Endometrium (tissue), 2 donors: ENCODE measurements around the gene MAN1C1.
"Not testable (repeated sequence)": the region's sequence is repeated elsewhere in the genome, so short reads cannot be mapped to it uniquely, and the experiment has no call there.

Experiments
- FAIRE-seq: peaks from 2 replicates; lab custom pipeline; 2012; peaks lifted over from hg19 to GRCh38; lab: Jason Lieb, UNC
- donor health status: control.
- donor health status: control.

Gene MAN1C1

DNA sequence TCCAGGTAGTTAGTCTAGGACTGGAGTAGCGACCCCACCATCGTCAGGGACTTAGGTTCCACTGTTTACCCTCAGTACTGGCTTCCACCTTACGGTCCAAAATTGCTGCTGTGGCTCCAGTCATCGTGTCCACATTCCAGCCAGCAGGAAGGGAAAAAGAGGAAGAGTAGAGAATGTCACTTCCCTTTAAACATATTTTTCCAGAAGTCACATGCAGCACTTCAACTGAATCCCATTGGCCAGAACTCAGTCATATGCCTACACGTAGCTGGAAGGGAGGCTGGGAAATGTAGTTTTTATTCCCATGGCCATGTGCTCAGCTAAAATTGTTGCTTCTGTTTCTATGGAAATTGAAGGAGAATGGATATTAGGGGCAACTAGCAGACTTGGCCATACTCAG is 99.3 kb downstream of the MAN1C1 start:
- FAIRE-seq = no peak

DNA sequence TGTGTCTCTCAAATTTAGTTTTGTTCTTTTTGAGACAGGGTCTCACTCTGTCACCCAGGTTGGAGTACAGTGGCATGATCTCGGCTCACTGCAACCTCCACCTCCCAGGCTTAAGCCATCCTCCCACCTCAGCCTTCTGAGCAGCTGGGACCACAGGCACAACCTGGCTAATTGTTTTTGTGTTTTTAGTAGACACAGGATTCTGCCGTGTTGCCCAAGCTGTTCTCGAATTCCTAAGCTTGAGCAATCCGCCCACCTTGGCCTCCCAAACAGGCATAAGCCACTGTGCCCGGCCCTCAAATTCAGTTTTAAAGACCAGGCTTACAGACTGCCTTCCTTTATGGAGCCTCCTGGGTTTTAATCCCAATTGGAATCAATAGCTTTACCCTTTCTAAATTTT is 99.7 kb downstream of the MAN1C1 start:
- FAIRE-seq = no peak

DNA sequence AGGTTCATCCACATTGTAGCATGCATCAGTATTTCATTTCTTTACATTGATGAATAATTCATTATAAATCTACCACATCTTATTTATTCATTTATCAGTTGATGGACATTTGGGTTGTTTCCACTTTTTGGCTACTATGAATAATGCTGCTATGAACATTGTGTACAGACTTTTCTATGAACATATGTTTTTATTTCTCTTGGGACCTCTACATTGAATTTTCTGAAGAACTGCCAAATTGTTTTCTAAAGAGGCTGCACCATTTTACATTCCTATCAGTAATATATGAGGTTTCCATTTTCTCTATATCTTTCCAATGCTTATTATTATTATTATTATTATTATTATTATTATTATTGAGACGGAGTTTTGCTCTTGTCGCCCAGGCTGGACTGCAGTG is 102.1 kb downstream of the MAN1C1 start:
- no peak for FAIRE-seq

DNA sequence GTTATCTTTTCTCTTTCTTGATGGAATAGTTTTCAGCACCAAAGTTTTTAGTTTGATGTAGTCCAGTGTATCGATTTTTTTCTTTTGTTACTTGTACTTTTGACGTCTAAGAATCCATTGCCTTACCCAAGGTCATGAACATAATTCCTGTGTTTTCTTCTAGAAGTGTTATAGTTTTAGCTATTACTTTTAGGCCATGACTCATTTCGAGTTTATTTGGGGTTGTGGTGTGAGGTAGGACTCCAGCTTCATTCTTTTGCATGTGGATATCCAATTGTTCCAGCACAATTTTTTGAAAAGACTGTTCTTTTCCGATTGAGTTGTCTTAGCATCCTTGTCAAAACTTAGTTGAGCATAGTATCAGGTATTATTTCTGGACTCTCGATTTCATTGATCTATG is 104.0 kb downstream of the MAN1C1 start:
- no peak for FAIRE-seq

DNA sequence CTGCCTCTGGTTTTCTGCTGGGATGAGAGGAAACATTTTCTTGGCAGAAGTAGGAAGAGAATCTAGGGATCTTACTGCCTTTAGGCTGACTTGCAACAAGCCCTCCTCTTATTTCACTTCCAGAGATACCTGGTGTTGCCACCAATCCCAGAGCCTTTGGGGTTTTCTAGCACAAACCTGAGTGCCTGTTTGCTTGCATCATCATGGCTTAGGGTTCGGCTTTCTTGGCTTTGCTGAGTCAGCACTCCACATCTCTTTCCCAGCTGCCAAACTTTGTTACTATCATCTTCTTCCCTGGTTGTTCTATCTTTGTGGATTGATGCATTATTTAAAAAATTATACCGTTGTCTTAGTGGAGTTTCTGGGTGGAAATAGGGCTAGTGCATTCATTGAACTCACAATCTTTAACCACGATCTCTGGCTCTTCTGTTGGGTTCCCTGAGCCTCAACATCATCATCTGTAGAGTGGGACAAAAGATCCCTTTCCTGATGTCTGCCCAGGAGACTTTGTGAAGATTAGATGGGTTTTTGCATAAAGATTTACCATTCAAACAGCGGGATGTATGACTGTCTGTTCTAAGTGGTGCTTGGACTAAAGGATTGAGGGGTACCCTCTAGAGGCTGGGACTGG is 106.8 kb downstream of the MAN1C1 start:
- no peak for FAIRE-seq

DNA sequence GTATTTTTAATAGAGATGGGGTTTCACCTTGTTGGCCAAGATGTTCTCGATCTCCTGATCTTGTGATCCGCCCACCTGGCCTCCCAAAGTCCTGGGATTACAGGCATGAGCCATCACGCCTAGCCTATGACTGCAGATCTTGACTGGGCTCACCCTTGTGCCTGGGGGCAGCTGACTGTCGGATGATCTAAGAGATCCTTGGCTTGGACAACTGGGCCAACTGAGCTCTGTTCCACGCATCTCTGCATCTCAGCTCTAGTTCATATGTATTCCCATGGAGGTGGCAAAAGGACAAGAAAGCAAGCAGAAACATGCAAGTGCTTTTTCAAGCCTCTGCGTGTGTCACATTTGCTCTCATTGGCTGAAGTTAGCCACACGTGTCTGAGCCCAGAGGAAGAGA is 107.6 kb downstream of the MAN1C1 start:
- no peak for FAIRE-seq

DNA sequence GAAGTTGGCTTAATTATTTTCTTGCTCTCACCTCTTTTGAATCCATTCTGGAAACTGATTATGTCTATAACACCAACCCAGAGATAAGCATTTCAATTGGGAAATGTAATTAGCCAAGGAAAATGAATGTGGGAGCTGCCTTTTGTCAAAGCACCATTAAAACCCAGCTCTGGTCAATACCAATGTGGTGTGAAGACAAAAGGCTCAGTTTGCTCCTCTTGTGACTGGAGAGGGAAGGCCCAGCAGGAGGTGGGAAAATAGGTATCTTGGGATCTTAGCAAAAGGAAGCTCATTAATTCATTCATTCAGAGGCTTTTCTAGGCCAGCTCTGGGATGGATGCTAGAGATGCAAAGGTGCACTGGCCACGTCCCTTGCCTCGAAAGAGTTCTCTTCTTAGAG is 108.4 kb downstream of the MAN1C1 start:
- FAIRE-seq = no peak

DNA sequence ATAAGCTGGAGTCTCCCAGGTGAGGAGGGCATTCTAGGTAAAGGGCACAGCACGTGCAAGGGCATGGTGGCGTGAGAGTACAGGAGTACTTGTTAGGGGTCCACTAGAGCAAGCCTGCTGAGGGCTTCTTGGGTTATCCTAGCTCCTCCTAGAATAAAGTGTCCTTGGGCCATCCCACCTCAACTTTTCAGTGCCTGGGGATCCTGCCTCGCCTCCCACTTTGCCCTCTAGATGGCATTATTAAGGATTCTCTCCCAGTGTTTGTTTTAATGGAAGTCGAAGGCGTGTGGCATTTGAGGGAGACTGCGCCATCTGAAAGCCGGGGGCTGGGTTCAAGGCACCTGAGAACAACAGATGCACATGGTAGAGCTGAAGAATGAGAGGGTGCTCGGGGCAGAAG is 108.9 kb downstream of the MAN1C1 start:
- no peak for FAIRE-seq

DNA sequence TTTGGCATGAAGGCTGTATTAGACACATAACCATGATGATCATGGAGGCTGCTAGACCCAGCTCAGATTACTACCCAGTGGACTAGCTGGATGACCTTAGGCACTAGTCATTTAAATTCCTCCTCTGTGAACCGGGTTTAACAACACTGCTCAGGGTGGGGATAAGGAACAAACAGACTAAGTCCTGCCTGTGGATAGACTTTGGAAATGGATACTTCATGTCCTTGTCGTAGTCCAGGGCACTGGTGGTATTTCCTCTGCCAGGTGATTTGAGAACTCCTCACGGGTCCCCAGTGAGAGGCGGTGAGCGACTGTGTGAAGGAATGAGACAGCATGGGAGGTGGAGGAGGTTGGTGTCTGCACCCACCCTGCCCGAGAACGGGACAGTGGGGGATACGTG is 110.5 kb downstream of the MAN1C1 start:
- no peak for FAIRE-seq

DNA sequence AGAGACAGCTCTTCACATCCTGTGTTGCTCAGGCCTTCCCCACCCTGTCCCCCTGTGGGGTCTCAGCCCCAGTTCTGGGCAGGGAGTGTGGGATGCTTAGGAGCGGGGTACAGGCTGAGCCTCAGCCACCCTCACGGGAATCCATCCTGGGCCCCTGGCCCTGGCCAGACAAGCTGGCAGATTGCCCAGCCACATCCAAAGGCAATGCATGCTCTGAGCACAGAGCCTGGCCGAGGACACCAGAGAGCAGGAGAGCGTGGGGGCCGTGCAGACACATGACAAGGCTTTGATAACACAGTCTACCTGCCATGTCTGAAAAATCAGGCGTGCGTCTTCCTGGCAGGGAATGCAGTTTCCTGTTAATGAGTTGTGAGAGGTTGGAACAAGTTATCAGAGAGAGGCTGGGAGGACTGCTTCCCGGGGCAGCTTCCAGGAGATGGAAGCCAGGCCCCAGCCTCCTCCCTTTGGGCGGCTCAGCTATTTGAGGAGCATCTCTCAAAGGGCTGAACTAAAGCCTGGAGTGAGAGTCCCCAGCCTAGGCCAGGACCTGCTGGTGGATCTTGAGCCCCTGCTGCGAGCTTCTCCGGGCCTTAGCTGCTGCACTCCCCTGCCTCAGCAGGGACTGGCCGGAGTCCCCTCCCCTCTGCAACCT is 111.2 kb downstream of the MAN1C1 start:
- FAIRE-seq = no peak

DNA sequence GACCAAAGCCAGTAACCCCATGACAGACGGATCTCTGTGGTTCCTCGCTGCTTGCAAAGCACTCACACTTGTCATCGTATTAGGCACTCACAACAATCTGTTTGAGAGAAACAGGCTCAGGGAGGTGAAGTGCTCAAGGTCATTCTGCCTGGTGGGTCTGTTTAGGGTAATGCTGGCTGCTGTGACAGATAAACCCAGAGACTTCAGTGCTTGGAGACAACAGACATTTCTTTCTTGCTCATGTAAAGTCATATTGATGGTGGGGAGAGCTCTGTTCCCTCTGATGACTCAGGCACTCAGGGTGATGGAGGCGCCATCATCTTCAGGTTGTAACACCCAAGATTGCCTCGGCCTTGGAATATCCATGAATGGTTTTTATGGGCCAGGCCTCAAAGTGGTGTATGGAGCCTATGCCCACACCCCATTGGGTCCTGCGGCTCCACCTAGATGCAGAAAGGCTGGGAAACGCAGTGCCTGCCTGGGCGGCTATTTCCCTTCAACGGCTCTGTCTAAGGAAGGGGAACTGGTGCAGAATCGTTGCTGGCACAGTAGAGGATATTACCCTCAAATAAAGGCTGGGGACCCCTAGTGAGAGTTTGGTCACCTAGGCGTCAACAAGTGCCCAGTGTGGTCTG is 111.8 kb downstream of the MAN1C1 start:
- FAIRE-seq = no peak

DNA sequence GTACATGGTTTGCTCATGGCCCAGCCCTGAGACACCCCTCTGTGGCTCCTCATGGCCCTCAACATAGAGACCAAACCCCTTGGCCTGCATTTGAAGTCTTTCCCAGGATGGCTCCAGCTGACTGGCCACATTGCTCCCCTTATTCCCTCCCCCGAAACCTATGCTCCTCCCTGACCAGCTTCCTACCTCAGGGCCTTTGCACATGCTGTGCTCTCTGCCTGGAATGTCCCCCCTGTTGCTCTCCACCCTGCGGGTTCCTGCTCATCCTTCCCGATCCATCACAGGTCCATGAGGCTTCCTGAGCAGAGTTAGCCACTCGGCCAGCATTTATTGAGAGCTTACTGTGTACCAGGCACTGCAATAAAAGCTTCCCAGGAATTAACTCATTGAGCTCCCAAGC is 112.5 kb downstream of the MAN1C1 start:
- FAIRE-seq = no peak

DNA sequence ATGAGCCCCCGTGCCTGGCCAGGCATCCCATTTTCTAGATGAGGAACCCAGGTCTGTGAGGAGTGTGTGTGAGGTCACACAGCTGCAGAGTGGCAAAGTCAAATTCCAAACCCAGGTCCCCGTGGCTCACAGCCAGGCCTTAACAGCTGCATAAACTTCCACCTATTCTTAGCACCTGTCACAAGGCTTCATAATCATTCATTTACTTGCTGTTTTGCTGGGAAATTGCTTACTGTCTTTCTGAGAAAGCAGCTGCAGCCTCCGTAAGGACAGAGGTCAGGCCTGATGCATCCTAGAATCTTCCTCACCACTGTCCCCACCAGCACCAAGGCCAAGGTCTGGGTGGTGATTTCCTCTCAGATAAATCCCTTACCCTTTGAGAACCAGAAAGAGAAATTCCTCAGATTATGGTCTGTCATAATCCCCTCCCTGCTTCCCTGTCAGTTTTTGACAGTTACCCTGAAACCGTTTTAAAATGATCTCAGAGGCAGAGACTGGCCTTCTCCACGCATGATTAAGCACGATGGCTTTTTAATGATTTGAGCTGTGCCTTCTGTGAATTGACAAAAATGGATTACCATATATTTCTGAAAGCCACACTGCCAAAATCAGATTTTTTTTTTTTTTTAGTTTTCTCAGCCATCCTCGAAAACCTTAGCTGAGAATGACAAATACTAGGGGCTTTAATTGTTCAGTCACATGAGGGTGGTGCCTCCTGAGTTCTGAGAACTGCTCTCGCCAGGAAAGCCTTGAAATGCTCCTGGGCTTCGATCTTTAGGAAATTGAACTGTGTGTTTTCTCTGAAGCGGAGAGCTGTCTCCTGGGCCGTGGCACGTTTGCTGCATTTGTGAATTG is 113.4 kb downstream of the MAN1C1 start:
- no peak for FAIRE-seq

DNA sequence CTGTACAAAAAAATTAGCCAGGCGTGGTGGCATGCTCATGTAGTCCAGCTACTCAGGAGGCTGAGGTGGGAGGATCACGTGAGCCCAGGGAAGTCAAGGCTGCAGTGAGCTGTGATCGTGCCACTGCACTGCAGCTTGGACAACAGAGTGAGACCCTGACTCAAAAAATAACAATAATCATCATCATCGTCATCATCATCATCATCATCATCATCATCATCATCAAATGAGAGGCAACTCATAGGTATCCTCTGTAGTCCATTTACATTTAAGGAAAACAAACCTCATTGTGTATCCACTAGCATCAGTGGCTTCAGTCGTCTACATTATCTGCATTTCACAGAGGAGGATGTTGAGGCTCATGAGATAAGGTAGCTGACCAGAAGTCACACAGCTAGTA is 114.6 kb downstream of the MAN1C1 start:
- no peak for FAIRE-seq

DNA sequence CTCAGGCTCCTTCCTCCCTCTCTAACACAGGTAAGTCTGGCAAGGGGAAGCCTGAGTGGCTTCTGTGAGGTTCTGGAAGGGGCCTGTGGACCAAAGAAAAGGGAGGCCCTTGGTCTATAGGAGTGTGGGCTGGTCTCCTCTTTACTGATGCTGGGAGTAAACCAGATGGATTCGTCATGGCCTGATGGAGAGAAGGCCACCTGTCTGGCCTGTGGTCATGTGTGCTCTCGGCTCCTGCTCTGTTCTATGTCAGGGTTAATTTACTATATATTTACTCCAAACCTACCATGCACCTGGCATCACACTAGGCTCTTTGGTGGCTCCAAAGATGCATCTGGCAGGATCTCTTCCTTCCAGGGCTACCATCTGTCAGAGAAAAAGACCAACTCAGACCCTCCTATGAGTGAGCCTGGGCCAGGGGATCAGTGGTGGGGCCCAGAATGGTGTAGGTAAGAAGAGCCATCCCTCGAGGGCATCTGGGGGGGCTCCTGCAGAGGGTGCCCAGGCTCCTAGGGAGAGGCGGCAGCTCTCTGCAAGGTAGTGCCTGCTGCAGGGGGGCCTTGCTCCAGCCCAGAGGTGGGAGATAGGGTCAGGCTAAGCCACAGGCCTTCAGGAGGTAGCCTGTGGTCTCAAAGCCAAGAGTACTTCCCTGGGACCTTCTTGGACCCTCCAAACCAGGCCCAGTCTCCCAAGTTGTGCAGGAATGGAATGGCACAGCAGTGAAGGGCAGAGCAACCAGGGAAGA is 115.2 kb downstream of the MAN1C1 start:
- FAIRE-seq = no peak

DNA sequence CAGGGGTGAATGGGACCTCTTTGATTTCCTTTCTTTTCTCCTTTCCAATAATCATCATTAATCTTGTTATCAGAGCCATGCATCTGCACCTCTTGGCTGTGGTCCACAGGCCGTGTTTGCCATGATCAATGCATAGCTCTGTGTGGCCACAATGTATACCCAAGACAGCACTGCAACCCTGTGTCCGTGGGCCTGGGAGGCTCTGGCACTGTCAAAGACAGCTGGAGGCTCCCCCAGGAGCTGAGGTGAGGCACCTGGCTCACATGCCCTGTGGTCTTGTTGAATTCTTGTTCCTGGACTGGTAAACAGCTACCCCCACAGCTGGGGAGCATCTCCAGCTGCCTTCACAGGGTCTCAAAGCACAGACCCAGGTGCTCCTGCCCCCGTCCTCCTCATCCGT is 116.2 kb downstream of the MAN1C1 start:
- no peak for FAIRE-seq

DNA sequence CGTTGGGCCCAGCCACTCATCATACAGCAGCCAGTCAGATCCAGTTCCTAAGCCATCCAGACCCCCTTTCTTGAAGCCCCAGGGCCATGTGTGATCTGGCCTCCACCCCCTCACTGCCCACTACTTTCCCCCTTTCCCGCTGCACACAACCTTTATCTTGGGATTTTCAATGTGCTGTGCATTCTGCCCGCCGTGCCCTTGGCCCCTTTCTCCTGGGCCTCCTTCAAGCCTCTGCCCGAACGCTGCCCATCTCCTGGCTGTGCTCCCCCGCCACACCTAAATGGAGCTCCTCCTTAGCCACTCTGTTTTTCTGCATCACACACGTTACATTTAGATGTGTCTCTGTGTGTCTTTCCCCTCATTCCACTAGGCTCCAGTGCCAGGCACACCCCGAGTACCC is 116.7 kb downstream of the MAN1C1 start:
- no peak for FAIRE-seq

DNA sequence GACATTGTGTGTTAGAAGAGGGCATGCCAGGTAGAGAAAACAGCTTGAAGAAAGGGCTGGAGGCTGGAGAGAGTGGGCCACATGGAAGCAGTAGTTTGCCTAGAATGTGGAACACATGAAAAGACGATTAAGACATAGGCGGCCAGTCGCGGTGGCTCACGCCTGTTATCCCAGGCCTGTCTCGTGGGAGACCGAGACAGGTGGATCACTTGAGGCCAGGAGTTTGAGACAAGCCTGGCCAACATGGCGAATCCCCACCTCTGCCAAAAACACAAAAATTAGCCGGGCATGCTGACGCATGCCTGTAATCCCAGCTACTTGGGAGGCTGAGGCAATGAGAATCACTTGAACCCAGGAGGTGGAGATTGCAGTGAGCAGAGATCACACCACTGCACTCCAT is 118.4 kb downstream of the MAN1C1 start:
- FAIRE-seq = not testable (repeated sequence)

DNA sequence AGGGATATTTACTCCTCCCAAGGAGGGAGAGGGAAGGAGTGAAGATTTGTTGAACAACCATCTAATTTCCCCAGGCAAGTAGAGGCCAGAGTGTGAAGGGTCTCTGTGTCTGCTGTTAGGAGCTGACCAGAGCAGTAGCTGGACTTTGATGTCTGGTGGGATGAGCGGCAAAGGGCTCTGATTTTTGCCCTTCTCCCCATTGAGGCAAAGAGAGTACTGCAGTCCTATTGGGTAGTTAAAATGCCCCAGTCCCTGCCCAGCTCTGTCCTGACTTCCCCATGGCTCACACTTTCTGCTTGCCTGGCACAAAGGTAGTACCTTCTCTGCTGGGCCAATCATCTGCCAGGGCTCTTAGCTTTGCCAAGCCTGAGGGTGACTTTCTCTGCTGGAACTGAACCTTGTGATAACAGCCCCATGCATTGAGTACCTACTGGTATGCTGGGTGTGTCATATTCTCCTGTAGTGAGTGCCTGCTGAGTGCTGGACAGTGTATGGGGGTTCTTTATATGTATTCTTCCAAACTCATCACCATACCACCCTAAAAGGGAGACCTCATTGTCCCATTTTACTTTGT is 119.5 kb downstream of the MAN1C1 start:
- FAIRE-seq = no peak

DNA sequence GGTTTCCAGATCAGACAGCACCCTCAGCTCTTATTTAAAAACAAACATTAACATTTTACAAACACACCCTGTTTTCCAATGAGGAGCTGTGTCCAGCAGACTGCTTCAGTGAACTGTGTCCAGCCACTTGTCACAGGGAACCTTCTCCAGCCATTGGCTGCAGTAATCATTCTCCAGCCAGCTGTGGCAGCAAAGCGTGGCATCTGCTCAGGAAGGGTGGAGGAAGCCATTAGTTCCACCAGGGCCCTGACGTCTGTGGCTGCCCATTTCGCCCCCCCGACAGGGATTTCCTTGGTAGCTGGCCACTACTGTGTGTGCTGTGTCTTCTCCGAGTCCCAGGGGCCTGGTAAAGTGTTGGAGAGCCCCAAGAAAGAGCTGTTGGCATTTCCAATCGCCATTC is 120.5 kb downstream of the MAN1C1 start:
- peak; percentile 43 for FAIRE-seq

DNA sequence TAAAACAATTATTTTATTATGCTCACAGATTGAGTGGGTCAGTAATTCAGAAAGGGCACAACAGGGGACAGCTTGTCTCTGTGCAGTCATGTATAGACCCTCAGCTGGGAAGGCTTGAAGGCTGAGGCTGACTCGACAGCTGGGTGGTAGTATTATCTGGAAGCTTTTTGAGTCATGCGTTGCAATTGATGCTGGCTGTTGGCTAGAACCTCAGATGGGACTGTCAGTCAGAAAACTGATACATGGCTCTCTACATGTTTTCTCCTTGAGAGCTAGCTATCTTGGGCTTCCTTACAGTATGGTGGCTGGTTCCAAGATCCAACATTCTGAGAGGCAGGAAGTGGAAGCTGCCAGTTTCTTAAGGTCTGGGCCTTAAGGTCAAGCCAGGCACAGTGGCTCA is 121.9 kb downstream of the MAN1C1 start:
- no peak for FAIRE-seq

DNA sequence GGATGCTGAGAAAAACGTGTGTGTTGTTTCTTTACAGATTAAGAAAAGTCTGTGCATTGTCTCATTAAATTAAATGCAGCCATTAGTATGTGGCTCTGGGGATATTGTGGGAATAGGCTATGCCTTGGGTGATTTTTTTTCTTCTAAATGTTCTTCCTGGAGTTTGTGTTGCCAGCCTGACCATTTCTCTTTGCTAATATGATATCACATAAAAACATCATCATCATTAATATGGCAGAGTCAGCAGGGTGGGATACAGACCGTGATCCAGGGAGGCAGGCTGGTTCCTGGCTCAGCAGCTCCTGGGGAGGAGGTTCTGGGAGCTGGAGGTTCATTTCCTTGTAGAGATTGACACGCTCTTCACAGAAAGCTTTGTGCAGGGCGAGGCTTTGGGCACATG is 122.8 kb downstream of the MAN1C1 start:
- no peak for FAIRE-seq
